Measurements from ENCODE around the gene MAGI3.
"Not testable (repeated sequence)": the region's sequence is repeated elsewhere in the genome, so short reads cannot be mapped to it uniquely, and the experiment has no call there.

The MAGI3 gene

DNA sequence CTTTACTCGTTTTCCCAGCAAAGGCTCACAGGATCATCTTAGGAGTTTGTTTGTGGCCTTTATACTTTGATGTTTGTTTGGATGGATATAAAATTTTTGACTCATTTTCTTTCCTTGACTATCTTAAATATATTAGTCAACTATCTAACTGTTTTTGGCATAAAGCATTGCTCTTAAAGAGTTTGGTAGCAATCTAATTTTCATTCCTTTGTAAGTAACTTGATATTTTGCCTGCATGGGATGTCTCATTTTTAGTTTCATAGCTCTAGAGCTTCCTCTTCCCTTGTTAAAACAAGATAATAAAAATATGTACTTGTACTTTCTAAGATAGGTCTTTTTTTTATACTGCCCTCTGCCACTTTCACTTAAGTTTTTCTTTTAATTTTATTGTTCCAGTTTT lies 161.9 kb downstream of the MAGI3 start:
- TF ChIP-seq, protein P1, sequence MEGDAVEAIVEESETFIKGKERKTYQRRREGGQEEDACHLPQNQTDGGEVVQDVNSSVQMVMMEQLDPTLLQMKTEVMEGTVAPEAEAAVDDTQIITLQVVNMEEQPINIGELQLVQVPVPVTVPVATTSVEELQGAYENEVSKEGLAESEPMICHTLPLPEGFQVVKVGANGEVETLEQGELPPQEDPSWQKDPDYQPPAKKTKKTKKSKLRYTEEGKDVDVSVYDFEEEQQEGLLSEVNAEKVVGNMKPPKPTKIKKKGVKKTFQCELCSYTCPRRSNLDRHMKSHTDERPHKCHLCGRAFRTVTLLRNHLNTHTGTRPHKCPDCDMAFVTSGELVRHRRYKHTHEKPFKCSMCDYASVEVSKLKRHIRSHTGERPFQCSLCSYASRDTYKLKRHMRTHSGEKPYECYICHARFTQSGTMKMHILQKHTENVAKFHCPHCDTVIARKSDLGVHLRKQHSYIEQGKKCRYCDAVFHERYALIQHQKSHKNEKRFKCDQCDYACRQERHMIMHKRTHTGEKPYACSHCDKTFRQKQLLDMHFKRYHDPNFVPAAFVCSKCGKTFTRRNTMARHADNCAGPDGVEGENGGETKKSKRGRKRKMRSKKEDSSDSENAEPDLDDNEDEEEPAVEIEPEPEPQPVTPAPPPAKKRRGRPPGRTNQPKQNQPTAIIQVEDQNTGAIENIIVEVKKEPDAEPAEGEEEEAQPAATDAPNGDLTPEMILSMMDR (IDR thresholded peaks at IDR 0.05; ENCODE audit: control extremely low read depth, extremely low read depth, low read depth, missing control alignments) = no peak
- ChIA-PET CTCF (interaction anchor here (1.4 kb wide), 1 partner anchor 9 kb away, joined by 4 read pairs; no protein-coding TSS in a partner anchor), POLR2A (no interaction called here)
- no peak for DNase-seq (ENCODE audit: extremely low spot score)

DNA sequence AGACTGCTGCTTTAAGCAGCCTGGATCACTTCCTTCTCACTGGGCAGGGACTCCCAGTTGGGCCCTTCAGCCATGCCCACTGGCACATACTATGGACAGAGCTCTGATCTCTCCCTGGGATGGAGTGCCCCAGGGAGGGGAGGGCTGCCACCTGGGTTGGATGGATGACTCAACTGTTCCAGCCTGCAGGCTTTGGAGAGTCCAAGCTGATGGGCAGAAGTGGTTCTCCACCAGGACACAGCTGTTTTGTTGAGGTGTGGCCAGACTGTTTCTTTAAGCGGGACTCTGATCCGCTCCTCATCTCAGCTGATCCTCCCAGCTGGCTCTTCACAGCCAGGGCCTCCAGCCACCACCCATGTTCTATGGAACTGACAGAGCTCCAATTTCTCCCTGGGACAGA lies 166.9 kb downstream of the MAGI3 start:
- DNase-seq (ENCODE audit: extremely low spot score) = no peak
- TF ChIP-seq, protein P1 (IDR thresholded peaks at IDR 0.05; ENCODE audit: control extremely low read depth, extremely low read depth, low read depth, missing control alignments) = no peak
- ChIA-PET CTCF (interaction anchor here (1.5 kb wide), 1 partner anchor 14 kb away, joined by 6 read pairs; no protein-coding TSS in a partner anchor), POLR2A (no interaction called here)

DNA sequence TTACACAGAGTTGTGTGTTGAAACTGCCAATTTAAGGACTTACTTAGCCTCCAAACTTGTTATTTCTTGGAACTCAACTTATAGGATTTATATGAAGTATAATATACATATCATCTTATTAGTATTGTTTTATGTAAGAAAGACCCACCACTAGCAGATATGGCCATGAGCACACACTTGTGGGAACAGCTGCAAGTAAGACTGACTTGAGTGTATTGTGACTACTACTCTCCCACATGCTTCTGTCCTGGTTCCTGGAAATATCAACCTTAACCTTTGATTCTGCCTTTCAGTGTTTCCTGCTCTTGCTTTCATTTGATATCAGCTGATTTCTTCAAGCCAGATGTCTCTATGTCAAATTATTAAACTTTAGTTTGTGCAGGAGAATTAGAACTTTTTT lies 175.3 kb downstream of the MAGI3 start:
- no peak for DNase-seq (ENCODE audit: extremely low spot score)
- POLR2A ChIA-PET = no interaction called here

DNA sequence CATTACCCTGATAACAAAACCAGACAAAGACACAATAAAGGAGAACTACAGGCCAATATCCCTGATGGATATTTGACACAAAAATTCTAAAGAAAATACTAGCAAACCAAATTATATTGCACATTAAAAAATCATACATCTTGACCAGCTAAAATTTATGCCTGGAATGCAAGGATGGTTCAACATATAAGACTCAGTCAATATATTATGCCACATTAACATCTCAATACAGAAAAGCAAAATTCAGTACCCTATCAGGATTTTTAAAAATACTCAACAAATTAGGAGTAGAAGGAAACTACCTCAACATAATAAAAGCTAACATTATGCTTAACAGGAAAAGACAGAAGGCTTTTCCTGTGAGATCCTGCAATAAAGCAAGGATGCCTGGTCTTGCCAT lies 177.1 kb downstream of the MAGI3 start:
- POLR2A ChIA-PET = no interaction called here
- CTCF ChIA-PET = no interaction called here
- TF ChIP-seq, protein P1 (IDR thresholded peaks at IDR 0.05; ENCODE audit: control extremely low read depth, extremely low read depth, low read depth, missing control alignments) = no peak
- no peak for DNase-seq (ENCODE audit: extremely low spot score)

More for the DNA sequence above, 175.3 kb downstream of the MAGI3 start:
- CTCF ChIA-PET = no interaction called here
- TF ChIP-seq, protein P1 (IDR thresholded peaks at IDR 0.05; ENCODE audit: control extremely low read depth, extremely low read depth, low read depth, missing control alignments) = no peak

DNA sequence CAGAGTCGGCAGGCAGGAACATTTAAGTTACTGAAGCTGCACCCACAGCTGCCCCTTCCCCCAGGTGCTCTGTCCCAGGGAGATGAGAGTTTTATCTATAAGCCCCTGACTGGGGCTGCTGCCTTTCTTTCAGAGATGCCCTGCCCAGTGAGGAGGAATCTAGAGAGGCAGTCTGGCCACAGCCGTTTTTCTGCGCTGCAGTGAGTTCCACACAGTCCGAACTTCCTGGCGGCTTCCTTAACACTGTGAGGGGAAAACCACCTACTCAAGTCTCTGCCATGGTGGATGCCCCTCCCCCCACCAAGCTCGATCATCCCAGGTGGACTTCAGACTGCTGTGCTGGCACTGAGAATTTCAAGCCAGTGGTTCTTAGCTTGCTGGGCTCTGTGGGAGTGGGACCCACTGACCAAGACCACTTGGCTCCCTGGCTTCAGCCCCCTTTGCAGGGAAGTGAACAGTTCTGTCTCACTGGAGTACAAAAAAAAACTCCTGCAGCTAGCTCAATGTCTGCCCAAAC lies 185.5 kb downstream of the MAGI3 start:
- DNase-seq (ENCODE audit: extremely low spot score); POLR2A ChIA-PET: not testable (repeated sequence)
- CTCF ChIA-PET = interaction anchor here (1.9 kb wide), 1 partner anchor 12 kb away, joined by 5 read pairs; no protein-coding TSS in a partner anchor

DNA sequence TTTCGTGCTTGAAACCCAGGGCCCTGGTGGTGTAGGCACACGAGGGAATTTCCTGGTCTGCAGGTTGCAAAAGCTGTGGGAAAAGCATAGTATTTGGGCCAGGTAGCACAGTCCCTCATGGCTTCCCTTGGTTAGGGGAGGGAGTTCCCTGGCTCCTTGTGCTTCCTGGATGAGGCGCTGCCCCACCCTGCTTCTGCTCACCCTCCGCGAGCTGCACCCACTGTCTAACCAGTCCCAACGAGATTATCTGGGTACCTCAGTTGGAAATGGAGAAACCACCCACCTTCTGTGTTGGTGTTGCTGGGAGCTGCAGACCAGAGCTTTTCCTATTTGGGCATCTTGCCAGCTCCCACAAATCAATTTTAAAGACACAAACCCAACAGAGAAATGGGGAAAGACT lies 186.0 kb downstream of the MAGI3 start:
- DNase-seq (ENCODE audit: extremely low spot score) = no peak
- ChIA-PET CTCF (interaction anchor here (1.9 kb wide), 1 partner anchor 13 kb away, joined by 5 read pairs; no protein-coding TSS in a partner anchor), POLR2A (no interaction called here)
- TF ChIP-seq, protein P1 (IDR thresholded peaks at IDR 0.05; ENCODE audit: control extremely low read depth, extremely low read depth, low read depth, missing control alignments) = no peak

DNA sequence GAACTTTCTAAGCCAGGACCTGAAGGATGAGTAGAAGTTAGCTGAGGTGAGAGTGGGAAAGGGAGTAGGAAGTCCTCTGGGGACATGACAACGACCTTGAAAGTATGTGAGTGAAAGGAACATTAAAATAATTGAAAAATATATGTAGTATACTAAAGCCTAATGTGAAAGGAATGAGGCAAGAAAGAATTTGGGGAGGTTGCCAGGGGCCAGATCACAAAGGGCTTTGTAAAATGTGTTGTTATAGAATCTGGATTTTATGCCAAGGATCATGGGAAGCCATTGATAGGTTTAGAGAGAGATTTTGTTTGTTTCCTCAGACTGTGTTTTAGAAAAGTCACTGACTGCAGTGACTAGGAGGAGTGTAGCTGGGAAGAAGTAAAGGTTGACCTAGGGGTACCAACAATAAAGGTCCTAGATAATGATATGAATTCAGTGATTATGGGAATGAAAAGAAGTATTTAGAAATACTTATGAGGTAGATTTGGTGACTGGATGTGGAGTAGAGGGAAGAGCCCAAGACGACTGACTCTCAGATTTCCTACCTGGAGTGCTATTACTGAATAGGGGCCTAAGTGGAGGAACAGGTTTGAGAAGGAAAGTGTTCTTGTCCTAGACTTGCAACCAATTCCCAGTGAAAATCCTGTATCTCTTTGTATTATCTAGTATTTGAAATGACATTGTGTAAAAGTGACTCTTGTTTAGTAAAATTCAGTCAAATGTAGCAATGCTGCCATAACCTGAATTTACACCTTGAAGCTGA lies 189.1 kb downstream of the MAGI3 start:
- TF ChIP-seq, protein P1 (IDR thresholded peaks at IDR 0.05; ENCODE audit: control extremely low read depth, extremely low read depth, low read depth, missing control alignments) = no peak
- no peak for DNase-seq (ENCODE audit: extremely low spot score)
- ChIA-PET POLR2A (no interaction called here), CTCF (interaction anchor here (1.0 to 1.1 kb wide), 2 partner anchors 21 to 99 kb away, joined by 3 read pairs; no protein-coding TSS in a partner anchor)

All from GM10248 (cell line).